Embryonic facial prominence (tissue), 1 donor: ENCODE measurements around the gene PARK7.
"Not testable (repeated sequence)": the region's sequence is repeated elsewhere in the genome, so short reads cannot be mapped to it uniquely, and the experiment has no call there.

Experiments used
- DNase-seq: peaks from one replicate; pipeline ENCODE4 v3.0.0-alpha.2; 2016; ENCODE audit errors: extremely low spot score

The PARK7 gene

DNA sequence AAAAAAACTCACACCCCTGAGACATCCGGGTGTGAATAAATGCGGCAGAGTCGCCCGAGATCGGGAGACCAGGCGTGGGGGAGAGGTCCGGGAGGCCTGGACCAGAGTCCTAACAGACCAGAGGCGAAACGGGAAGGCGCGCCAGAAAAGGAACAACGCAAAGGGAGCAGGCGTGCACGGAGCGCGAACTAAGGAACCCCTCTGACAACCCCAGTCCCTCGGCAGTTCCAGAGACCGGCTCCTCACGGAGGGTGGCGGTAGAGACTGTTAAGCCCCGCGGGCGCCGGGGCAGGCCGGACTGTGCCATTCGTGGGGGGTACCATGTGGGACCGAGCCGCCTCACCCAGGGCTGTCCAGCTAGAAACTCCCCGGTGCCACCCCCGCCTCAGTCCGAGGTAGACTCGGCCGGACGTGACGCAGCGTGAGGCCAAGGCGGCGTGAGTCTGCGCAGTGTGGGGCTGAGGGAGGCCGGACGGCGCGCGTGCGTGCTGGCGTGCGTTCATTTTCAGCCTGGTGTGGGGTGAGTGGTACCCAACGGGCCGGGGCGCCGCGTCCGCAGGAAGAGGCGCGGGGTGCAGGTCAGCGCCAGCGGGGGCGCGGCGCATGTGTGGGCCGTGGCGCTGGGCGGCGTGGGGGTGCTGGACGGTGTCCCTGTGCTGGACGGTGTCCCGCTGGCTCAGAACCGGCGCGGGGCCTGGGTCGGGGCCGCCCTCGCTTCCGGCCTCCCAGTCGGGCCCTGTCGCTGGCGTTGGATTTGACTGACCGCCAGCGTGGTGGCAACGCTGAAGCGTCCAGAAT, at the start of gene PARK7:
TSS of gene PARK7 (plus strand) at position 496 of the 798 bp plus-strand sequence. CDS start 1,075 bp downstream, outside the sequence.
- peak; percentile 95 for DNase-seq

DNA sequence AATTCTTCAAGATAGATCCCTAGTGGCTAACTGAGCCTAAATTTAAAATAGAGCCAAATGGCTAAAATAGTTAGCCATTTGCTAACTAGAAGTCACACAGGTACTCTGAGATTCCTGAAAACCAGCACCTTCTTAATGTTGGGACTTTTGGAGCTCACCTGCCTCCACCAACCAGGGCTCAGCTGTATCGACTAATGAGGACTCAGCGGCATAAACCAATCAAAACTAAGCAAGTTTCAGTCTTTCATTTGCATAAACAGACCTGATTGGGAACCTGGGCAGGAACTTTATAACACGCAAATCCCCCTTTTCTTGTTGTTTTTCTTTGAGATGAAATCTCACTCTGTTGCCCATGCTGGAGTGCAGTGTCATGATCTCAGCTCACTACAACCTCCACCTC, 49.4 kb upstream of the PARK7 start:
- no peak for DNase-seq

DNA sequence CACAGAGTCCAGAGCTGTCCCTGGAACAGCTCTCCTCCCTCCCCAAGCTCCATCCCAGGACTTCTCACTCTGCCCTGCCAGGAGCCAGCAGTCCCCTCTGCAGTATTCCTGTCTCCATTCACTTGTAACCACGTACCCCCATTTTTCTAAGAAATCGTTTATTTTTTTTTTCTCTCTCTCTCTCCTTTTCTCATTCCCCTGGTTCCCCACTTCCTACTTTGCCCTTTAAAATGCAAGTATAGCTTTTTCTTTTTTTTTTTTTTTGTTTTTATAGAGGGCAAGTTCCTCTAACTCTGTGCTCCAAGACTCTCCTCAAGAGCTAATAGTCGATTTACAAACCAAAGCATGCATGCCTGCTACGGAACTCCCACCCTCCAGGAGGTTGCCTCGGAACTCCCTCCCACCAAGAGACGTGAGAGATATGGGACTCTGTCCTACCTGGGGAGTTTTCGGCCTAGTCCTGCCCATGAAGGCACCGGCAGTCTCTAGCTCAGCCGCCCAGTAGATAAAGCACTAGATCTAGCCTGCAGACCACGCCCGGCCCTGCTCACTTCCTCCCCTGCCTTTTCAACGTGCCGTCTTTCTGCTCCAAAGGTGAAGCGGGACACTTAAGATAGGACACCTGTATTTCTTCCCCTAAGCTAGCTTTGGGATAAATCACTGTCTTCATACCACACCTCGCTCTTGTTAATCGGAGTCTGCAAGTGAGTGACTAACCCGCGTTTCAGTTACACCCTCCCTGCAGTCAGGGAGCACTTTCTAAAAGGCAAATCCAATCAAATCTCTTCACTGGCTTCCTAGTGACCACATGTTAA, 48.6 kb upstream of the PARK7 start:
- no peak for DNase-seq

- DNase-seq, result no peak
Measured at GRCh38 chr1:7915826-7916500, 45.5 kb upstream of the PARK7 start.

DNA sequence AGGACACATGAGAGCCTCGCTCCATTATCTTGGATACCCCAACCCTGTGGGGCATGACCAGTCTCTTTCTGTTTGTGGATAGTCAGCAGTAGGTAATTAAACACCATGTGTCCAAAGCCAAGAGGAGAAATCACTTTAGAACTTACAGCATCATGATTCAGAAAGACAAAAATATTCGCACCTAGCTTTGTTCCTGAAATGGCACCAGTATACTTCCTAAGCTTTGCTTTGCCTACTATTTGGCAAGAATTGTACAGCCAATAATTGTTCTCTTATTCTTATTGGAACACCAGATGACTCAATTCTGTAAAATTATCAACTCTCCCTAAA, 45.0 kb upstream of the PARK7 start:
- DNase-seq, result no peak

GRCh38 chr1:7917971-7918370, 43.5 kb upstream of the PARK7 start:
- DNase-seq, result not testable (repeated sequence)

DNA sequence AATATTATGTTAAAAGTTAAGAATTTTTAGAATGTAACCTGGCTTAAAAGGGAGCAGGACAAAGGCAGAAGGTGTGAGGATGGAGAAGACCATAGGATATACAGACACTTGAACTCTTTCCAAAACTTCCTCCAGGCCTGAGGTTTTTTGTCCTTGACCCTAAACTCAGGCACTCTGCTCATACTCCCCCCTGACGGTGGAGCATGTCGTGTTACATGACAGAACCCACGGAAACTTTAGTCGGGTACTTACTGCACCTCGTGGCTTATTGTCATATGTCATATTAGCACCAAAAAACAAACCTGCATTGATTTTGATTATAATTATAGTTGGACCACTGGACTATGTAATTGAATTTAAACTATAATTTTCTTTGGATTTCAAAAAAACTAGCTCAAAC, 41.6 kb upstream of the PARK7 start:
- no peak for DNase-seq

- no peak for DNase-seq
Measured at GRCh38 chr1:7921796-7922195, 39.7 kb upstream of the PARK7 start.

GRCh38 chr1:7922301-7922700, 39.2 kb upstream of the PARK7 start:
- DNase-seq, result no peak

GRCh38 chr1:7927061-7927460, 34.5 kb upstream of the PARK7 start:
- DNase-seq, result not testable (repeated sequence)

- DNase-seq, result no peak
Measured at GRCh38 chr1:7928247-7928646, 33.3 kb upstream of the PARK7 start.

GRCh38 chr1:7929637-7930036, 31.9 kb upstream of the PARK7 start:
- no peak for DNase-seq

DNA sequence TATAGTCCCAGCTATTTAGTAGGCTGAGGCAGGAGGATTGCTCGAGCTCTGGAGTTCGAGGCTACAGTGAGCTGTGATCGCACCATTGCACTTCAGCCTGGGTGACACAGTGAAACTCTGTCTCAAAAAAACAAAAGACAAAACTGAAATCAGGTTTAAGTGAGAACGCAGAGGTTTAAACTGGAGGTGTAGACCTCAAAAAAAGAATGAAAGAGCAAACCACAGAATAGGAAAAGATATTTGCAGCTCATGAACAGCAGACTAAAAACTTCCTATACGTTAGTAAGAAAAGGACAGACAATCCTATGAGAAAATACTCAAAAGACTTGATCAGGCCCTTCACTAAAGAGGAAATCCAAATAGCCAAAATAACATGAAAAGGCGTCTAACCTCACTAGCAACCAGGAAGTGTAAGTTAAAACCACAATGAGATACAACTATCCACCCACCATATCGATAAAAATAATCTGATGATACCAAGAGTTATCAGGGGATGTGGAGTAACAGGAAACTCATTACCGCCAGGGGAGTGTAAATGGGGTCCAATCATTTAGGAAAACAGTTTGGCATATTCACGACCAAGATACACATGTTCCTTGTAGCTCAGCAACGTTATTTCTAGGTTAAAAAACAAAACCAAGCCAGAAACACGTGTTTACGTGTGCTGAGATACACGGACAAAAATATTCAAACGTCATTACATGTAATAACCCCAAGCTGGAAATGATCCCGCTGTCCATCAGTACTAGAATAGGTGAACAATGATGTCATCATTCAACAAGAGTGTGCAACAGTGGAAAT, 30.7 kb upstream of the PARK7 start:
- no peak for DNase-seq

DNA sequence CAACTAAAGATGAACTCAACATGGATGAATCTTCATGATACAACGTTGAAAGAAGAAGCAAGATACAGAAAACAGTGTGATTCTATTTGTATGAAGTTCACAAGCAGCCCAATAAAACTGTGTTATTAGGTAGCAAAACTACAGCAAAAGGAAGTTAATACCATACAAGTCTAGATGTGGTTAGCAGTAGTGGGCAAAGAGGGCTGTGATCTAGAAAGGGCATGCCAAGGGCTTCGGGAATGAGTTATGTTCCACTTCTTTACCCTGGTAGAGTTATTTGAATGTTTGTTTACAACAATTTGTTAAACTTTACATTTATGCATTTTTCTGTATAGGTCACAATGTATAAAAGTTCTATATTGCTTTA, 30.1 kb upstream of the PARK7 start:
- no peak for DNase-seq

- DNase-seq, result no peak
Measured at GRCh38 chr1:7932524-7933138, 28.9 kb upstream of the PARK7 start.

- no peak for DNase-seq
Measured at GRCh38 chr1:7938070-7938469, 23.4 kb upstream of the PARK7 start.

DNA sequence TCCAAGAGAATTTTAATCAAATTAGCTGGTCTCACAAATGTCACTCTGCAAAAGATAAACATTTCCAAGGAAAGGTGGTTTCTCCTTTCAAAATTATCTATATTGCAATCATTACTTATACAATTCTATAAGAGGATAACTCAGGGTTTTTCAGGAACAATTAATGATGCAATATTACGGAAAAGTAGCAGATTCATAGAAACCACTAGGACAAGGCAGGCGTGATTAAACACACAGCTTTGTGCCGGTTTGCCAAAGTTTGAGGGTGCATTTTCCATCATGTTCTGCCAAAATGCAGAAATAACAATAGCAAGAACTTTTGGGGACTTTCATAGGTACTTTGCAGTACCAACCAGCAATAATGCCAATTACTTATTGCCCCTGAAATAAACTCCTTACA, 21.5 kb upstream of the PARK7 start:
- DNase-seq, result no peak

- DNase-seq, result no peak
Measured at GRCh38 chr1:7940745-7941436, 20.6 kb upstream of the PARK7 start, which contains the start of gene TNFRSF9. TSS of gene TNFRSF9 (minus strand) at chr1:7940839. CDS start at chr1:7939994, 845 bp downstream.

DNA sequence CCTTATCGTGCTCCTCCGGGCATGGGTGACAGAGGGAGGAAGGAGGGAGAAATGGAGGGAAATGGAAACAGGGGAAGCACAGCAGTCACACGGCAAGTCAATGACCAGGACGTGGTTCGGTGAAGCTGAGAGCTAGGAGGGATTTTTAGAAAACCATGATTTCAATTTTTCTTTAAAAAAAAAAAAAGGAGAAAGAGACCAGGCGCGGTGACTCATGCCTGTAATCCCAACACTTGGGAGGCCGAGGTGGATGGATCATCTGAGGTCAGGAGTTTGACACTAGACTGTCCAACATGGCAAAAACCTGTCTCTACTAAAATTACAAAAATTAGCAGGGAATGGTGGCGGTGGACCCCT, 20.1 kb upstream of the PARK7 start:
- no peak for DNase-seq

DNA sequence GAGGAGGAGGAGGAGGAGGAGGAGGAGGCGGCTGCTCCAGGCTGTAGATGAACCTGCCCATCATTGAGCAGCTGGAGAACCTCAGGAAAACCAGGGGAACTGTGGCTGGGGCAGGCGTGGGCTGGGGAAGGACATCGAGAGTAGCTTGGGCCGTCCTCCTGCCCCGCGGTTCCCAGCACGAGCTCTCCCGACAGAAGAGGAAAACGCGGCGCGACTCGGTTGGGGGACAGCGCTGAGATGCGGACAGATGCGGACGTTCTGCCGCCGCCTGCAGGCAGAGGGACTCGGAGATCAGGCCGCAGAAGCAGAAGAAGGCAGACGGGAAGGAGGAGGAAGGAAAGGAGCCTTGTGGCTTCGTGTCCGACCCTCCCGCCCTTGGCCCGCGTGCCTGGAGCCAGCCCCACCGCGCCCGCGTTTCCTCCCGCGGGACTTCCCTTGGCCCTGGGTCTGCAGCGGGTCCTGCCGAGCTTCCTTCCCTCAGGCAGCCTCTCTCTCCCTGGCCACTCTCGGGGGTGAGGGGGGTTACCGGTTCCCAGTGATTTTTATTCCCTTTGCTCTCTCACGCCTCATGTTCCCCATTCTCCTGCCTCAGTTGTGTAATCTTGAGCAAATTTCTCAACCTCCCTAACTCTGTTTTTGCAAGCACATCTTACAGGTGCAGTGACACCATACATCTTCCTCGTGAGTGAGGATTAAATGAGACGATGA, 19.1 kb upstream of the PARK7 start:
- peak; percentile 31 for DNase-seq
